Fibroblast of skin of right quadriceps (primary cell): Measurements from ENCODE around the gene TP53TG5.
A peak's percentile ranks its signal among the peaks of the same experiment; 100 is the strongest.

ENCODE experiments used
- DNase-seq: peaks from one replicate; pipeline ENCODE4 v3.0.0-alpha.2; 2013

Gene TP53TG5

DNA sequence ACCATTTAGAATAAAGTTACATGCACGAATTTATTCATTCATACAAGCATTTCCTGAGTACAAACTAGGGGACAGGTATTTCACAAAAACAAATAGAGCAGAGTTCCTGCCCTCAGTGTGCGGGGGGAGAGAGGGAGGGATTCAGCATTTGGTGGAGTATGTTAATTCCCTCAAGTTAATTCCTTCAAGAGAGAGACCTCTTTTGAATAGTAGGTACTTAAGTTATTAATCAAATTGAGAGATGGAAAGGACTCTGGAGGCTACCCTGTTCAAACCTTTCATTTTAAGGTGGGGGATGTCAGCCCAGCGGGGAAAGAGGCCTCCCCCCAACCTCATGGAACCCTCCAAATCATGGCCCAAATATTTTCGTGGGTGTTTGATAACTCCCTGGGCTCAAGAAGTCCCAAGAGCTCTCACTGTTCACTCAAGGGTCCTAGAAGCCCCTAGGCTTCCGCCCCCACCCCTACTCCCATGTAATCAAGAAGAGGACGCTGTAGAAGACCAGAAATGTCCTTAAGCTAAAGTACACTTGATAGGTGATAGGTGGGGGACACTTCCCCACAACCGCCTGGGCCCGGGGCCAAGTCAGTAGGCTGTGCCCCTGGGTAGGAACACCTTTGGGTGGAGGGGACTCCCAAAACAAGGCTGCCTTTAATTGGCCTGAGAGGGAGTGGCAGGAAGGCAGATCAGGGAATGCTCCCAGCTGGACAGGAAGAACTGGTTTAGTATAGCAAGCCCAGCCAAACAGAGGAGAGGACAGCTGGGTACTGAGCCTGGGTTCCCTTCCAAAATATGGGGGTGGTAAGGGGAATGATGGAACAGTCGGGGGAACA is 32.8 kb downstream of the TP53TG5 start:
- DNase-seq: no peak

DNA sequence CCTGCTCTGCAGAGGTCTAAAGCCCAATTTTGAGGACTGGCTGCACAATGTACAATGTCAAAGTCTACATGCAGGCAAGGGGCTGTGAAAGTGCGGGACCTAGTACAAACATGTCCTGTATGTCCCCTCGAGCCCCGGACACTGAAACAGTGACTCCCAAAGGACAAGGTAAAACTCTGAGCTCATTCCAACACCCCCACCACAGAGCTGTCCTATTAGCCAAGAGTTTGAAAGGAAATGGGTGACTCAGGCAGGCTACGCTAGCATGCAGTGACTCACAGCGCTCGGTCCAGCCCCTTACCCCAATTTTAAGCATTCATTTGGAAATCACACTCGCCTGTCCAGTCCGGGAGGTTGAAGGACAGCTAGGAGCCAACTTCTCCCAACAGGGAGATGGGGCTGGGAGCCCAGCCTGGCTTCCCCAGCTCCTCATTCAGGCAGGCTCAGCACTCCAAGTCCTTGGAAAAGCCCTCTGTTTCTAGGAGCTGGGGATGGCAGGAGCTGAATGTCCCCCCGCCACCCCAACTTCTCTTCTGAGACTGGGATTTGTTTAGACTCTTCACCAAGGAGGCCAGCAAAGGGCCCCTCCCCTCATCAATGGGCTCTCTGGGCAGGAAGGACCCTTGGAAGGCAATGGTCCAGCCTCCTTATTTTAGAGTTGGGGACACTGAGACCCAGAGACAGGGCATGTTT is 33.8 kb downstream of the TP53TG5 start:
- DNase-seq: peak; percentile 89

DNA sequence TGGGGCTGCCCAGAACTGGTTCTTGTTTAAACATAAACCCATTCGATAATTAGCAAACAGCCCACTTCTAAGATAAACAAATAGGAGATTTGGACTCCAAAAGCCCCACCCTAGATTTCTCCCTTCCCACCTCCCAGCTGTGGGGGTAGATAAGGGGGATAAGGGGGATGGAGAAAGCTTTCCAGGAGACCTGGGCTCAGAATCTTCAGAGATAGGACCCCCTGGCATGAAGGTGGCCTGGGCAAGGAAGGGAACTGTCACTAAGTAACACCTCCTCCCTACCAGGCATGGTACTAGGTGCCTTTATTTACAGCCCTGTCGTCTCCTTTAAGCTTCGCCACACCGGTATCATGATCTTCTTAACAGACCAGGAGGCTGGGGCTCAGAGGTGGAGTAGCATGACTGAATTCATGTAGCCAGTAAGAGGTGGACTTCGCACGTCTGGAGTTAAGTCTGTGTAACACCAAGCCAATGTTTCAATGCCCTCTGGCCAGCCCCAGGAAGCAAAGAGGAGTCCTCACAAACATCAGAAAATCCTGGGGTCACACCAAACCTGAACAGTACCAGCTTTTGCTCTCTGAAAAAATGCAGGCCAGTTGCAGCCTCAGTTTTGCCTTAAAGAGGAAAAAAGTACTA is 34.5 kb downstream of the TP53TG5 start:
- no peak for DNase-seq

DNA sequence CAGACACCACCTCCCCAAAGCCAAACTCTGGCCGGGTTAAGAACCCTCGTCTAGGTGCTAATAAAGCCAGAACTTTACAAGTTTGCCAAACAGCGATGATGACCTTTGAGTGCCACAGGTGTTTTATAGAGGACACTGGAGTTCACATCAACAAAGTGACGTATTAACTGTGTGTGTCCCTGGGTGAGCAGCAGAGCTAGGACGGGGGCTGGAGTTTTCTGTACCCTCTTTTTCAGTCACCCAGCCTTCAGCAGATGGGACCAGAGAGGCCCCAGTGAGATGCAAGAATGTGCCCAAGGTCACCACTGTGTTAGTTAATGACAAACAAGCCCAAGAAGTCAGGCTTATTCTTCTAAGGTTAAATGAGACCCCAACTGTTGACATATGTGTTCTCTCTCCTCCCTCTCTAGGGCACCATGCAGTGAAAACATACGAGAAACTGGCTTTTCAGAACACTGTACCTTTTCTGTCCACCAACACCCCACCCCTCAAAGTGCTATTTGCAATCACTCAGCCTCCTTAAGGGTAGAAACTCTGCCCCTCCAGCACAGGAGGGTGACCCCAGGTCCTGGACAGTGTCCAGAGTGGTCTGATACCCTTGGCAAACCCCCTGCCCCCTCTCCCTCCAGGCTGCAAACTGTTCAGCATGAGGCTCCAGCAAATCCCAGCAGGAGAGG is 35.1 kb downstream of the TP53TG5 start:
- DNase-seq: no peak

DNA sequence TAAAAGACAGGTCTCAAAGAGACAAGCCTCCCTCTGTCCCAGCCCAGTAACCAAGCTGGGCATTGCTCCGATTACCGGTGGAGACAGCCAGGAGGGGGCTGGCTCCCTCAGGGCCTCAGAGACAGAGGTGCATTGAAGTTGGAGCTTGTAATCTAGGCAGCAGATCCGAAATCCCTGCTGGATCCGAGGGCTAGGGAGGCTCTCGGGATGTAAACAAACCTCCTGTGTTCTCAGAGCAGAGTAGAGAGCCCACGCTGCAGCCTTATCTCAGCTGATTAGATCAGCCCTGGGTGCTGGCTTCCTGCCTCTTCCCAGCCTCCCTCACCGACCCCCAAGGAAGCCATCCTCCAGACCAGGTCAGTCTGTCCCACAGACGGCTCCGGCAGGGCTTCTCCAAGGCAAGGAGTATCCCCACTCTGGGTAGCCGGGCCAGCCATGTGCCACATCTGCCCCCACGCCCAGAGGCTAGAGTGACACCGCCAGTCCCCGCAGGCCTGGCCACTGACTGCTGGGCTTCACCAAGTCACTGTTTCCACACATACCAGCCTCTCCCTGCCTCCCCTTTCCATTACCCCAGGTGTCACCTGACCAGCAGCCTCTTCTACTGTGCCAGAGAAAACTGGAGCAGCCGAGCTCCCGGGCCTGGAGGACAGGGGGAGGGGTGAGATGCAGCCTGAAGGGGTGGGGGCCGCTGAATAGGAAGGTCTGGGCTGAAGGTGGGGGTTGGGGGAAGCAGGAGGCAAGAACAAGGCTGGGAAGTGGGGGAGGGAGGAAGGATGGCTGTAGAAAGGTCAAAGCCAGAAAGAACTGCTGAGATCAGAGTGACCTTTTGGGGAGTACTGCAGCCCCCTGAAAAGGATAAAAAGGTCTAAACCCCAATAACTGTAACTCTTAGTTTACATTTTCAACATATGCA is 35.9 kb downstream of the TP53TG5 start:
- DNase-seq: no peak

DNA sequence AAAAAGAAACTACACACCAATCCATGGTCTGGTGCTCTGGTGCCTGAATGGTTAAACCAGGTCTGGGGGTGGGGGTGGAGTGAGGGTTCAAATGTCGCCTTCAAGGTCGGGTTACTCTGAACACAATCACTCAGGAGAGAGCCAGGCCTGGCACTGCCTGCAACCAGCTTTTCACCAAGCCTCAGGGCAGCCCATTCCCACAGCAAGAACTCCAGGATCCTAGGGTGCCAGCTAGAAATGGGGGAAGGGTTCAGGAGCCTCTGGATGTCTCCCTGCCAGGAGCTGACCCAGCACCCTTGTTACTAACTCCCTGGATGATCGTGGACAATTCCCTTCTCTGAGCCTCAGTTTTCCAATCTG is 36.6 kb downstream of the TP53TG5 start:
- no peak for DNase-seq

DNA sequence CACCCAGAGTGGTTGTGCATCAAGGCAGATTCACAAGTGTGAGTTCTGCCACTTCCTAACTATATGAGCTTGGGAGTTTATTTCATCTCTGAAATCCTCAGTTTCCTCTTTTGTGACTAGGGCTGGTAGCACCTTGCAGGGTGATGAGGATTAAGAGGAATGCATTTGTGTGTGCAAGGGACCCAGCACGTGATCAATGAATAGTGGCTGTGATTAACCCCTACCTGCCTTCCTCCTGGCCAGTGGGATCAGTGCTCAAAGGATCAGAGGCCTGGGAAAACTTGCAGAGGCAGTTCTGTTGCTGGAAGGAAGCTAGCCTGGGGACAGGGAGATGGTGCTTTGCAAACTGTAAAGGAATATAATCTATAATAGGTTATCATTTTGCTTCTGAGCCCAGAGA is 37.2 kb downstream of the TP53TG5 start:
- DNase-seq: no peak

DNA sequence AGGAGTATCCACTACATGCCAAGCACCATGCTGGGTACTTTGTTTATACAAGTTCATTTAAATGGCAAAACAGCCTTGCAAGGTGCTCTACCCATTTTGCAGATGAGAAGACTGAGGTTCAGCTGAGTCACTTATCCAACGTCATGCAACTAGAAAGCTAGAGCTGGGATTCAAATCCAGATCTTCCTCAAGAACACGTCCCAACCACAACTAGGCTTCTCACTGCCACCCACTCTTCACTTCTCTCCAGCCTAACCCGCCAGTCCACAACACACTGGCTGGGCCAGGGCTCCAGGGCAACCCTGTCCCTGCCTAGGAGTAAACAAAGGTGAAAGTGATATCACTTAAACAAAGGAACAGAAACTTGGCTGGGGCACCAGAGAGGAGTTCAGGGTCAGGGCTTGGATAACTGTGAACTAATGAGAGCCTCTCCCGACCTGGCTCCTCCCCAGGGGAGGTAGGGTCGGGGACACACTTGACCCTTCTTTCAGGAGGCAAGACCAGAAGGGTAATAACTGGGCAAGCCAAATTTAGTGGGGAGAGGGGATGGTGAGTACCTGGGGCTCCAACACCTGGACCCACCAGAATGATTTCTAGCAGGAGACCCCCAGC is 37.8 kb downstream of the TP53TG5 start:
- DNase-seq: no peak

DNA sequence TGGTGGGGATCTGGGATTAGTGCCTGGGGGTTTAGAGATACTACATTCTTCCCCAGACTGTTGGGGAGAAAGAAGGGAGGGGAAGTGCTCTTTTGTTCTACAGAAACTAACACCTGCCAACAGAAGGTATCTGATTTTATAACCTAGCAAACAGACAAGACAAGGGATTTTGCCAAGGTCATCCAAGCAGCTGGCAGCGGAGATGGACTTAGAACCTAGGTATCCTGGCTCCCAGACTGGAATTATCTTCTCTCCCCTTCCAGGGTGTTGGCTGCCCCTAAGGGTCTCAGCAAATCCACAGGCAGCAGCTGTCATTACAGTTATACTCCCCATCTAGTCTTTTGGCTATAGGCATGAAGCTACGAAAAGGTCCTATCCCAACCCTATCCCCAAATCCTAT is 38.3 kb downstream of the TP53TG5 start:
- DNase-seq: no peak

DNA sequence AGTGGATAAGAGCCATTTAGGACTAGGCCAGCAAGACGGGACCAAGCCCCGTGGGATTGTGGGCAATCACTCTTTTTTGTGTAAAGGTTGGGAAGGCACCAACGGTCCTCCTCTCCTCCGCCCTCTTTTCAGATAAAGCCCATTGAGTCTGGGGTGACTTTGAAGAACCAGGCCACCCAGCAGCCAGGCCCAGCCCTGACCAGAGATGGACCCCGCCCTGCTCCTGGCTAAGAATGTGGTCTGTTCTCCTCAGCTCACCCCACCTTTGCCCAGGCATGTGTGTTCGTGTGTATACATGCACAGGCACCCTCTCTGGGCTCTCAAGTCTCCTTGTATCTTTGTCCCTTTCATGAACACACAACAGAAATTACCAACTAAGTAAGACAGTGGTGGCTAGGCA is 39.0 kb downstream of the TP53TG5 start:
- no peak for DNase-seq

DNA sequence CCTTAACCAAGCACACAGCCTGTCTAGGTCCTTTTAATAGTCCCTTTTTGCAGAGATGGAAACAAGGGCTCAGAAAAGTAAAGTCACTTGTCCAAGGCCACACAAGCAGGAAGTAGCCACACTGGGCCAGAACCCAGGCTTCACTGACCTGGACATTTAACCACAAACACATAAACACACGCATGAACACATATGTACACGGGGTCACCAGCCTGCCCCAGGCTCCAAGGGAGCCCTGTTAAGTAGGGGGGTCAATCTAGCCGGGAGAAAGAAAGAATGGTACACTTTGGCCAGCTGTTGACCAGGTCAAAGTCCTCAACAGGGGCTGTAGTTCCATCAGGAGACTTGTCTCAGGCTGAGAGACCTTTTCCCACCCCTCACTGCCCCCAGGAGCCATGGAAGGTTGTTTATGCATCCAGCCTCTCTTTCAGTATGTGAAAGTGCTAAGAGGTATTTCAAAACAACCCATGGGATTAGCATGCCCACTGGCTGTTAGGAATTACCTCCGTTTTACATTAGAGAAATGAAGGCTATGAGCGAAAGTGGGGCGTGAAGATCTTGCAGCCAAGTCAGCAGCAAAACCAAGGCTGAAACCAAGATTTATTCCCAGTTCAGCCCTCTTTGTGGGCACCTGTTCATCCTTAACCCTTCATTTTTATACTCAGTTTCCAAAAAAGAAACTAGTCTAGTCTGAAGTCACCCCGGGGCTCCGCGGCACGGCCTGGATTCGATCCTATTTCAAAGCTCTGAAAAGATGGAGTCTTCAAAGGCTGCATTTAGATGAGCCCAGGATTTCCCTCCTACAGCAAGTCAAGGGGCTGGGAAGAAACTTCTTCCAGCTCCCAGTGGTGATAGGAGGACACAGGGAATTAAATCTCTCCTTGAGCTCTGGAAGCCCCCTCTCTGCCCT is 39.7 kb downstream of the TP53TG5 start:
- DNase-seq: peak; percentile 42

DNA sequence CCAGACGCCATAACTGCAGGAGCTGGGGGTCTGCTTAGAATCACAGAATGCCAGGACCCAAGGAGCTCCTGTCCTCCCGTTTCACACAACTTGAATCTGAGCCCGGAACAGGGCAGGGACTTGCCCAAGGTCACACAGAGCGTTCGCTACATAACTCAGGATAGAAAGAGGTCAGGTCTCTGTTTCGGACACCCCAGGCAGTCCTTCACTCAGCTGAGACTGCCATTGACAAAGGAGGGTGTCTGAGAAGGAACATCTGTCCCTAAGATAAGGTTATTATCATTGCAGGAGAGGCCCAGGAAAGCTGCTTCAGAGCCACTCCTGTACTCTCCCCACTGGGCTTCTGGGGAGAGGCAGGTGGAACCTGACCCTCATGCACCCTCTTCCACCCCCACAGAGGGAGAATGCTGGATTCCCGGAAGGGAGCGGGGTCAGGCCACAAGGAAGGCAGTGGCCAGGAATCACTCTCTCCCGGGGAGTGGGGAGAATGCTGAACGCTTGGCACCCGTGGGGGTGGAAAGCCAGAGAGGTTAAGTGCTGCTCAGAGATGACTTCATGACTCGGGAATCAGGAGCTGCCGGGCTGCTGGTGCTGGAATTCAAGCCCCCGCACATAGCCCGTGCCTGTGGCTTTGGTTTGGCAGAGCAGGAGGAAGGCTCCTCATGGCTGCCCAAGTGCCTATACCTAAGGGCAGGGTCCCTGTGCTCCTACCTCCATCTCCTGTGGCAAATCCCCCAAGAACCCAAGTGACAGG is 40.6 kb downstream of the TP53TG5 start:
- DNase-seq: peak; percentile 90

DNA sequence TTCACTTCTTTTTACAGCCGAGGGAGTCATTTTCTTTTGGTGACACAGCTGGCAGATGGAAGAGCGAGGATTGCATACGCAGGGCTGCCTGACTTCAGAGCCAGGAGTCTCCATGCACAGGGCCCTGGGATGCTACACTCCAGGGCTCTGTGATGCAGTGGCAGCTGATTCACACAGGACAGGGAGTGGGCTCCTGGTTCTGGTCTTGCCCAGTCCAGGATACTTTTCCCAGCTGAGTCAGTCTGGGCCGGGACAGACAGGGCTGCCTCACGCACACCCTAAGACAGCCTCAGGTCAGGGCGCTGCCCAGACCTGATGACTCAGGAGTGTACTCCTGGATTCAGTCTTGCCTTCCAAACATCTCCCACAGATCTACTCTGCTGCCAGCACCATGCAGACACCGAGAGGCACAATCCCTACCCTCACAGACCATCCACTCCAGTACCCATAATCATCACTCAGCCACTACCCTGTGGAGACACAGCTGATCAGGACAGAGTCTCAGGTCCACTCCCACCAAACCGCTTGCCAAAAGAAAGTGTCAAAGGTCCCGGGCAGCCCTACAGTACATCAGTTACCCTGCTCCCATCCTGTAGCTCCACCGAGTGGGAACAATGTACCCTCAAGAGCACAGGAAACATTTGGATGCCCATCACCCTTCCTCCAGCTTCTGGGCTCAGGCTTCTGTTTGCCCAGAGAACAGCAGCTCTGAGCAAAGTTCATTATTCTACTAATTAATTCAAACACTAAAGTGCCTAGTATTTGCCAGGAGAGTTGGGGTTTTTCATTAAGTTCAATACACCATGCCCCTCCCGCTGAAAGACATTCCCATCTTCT is 41.4 kb downstream of the TP53TG5 start:
- peak; percentile 76 for DNase-seq

DNA sequence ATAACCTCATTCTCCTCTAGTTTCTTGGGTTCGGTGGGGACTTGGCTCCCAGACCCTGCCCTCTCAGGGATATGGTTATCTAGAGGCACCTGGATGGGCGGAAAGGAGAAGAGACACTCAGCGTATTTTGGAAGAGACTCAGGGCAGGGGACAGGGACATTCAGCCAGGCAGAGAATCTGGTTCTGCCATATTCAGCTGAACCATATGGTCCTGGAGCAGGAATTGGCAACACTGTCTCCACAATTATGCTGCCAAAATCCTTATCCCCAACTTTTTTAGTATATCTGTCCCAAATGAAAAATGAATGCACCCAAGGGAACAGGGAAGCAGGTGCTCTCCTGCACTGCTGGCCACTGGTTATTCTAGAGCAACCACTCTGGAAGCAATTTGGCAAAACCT is 47.6 kb downstream of the TP53TG5 start:
- no peak for DNase-seq

DNA sequence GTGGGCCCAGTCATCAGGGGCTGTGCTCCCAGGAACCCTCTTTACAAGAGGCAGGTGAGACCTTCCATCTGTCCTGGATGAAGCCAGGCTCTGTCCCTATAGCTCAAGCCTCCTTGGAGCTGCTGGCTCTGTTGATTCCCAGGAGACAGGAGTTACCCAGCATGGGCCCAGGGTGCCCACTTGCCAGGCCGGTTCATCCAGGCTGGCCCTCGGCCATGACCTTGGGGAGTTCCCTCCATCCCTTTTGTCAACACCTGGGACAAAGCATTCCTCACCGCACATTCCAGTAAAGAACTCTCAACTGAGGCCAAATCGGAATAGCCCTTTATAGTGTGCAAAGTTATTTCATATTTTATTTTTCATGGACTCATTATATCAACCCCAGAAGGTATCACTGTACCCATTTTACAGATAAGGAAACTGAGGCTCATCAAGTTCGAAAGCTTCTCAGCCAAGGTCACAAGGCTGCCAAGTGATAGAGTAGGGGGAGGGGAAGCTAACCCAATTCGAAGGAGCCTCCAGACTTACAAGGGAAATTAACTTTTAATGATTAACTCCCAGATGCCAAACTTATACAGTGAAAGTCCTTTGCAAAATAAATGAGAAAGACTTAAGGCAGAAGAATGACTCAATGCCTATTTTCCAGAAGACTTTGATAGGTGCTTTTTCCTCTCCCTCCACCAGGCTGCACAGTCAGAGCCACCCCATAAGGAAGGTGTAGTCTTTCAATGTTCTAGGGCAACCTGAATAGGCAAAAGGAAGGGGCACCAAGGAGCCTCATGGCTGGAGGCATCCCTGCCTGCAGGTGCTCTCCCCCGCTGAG is 48.4 kb downstream of the TP53TG5 start:
- no peak for DNase-seq

DNA sequence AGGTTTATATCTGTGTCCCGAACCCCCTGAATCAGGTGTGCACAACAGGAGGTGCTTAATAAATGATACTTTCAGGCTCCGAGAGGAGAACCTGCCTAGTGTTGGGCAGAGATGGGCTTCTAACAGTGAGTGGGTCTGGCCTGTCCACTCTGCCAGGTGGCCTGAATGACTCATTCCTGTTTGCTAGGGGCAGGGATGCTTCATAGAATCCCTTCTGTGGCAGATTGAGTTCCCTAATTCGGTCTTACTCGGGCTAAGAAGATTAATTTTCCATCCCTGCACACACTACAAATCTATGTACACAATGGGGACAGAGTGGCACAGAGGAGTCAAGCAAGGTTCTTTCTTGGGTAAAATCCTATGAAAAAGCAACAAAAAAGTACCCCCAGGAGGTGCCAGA is 49.7 kb downstream of the TP53TG5 start:
- no peak for DNase-seq

DNA sequence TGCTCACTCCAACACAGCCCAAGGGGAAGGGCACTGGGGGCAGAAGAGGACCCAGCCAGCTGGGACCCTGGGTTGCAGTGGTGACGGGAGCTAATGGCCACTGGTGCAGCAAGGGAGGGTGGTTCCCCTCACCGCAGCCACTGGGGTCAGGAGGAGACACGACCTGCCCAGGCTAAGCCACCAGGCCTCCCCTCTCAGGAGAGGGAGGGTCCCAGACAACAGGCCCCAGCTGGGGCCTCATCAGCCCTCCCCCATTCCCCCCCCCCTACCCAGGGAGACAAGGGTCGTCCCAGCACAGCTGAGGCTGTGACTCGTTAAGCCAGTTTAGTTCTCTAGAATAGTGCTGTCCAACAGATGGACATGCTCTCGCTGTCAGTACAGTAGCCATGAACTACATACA is 52.8 kb downstream of the TP53TG5 start:
- no peak for DNase-seq

DNA sequence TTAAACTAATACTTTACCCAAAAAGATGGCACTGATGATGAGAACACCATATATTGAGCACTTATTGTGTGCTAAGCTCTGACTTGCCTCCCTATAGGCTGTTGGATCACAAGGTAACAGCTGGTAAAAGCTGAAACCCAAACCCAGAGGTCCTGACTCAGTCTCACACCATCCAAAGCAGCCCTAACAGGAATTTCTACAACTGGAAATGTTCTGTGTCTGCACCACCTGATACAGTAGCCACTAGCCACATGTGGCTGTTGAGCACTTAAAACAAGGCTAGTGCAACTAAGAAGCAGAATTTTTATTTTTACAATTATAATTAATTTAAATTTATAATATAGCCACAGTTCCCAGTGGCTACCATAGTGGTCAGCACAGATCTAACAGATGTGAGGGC is 54.4 kb downstream of the TP53TG5 start:
- DNase-seq: no peak
